HG03469 (cell line): ENCODE measurements around the gene ILDR1.
A peak's percentile ranks its signal among the peaks of the same experiment; 100 is the strongest.

ENCODE experiments used
- ATAC-seq: cut with Tn5 transposase; IDR thresholded peaks from one replicate; pipeline ENCODE4 v1.9.1; 2021; ENCODE audit warnings: mild to moderate bottlenecking, moderate library complexity, moderate number of reproducible peaks; ENCODE audit not compliant: unreplicated experiment

ILDR1 gene

GRCh38 chr3:122021037-122021436 is 1.0 kb downstream of the ILDR1 start:
- no peak for ATAC-seq

GRCh38 chr3:122019493-122019892 is 2.6 kb downstream of the ILDR1 start:
- ATAC-seq, result no peak

GRCh38 chr3:122014741-122015140 is 7.3 kb downstream of the ILDR1 start:
- peak; percentile 84 for ATAC-seq

- no peak for ATAC-seq
Measured at GRCh38 chr3:122013448-122013925, 8.6 kb downstream of the ILDR1 start.

- ATAC-seq, result no peak
Measured at GRCh38 chr3:122012821-122013220, 9.2 kb downstream of the ILDR1 start.

GRCh38 chr3:122011396-122011795 is 10.7 kb downstream of the ILDR1 start:
- no peak for ATAC-seq

GRCh38 chr3:122010506-122010905 is 11.5 kb downstream of the ILDR1 start:
- no peak for ATAC-seq

- no peak for ATAC-seq
Measured at GRCh38 chr3:122008166-122008565, 13.9 kb downstream of the ILDR1 start.

- no peak for ATAC-seq
Measured at GRCh38 chr3:122006267-122006666, 15.8 kb downstream of the ILDR1 start.

GRCh38 chr3:122004991-122005565 is 17.0 kb downstream of the ILDR1 start:
- no peak for ATAC-seq

GRCh38 chr3:122004107-122004506 is 17.9 kb downstream of the ILDR1 start:
- no peak for ATAC-seq

- no peak for ATAC-seq
Measured at GRCh38 chr3:122003606-122004005, 18.4 kb downstream of the ILDR1 start.

- ATAC-seq, result no peak
Measured at GRCh38 chr3:122003112-122003511, 18.9 kb downstream of the ILDR1 start.

- no peak for ATAC-seq
Measured at GRCh38 chr3:122002611-122003010, 19.4 kb downstream of the ILDR1 start.

- no peak for ATAC-seq
Measured at GRCh38 chr3:122001892-122002291, 20.2 kb downstream of the ILDR1 start.

GRCh38 chr3:122000936-122001605 is 21.0 kb downstream of the ILDR1 start:
- ATAC-seq, result no peak

- ATAC-seq, result no peak
Measured at GRCh38 chr3:121999931-122000330, 22.1 kb downstream of the ILDR1 start.

- ATAC-seq, result no peak
Measured at GRCh38 chr3:121998611-121999473, 23.2 kb downstream of the ILDR1 start.

GRCh38 chr3:121998030-121998580 is 23.9 kb downstream of the ILDR1 start:
- ATAC-seq, result no peak

GRCh38 chr3:121997372-121997771 is 24.7 kb downstream of the ILDR1 start:
- ATAC-seq, result no peak

GRCh38 chr3:121996441-121996840 is 25.6 kb downstream of the ILDR1 start:
- no peak for ATAC-seq
